ENCODE results near the gene ACP5. TPM values are rescaled to one million over a fixed set of nuclear protein-coding genes. Genes with fewer than 3 reads are reported as not detected.
A peak's percentile ranks its signal among the peaks of the same experiment; 100 is the strongest.

Gene ACP5
- total and polyA plus RNA-seq, 3 experiments from 2014 or later: 5.7 to 11.8 (median 5.7) TPM

GRCh38 chr19:11552666-11553372 lies 24.6 kb downstream of the ACP5 start:
- no peaks in the 10 kb centered on the region for H3K9me3 ChIP-seq (ENCODE audit: low read length)
- H3K27me3 ChIP-seq (ENCODE audit: insufficient read depth, low read length, poor library complexity, severe bottlenecking): no peaks in the 10 kb centered on the region
- no peak for DNase-seq
- Mint-ChIP-seq H3K27me3 (peaks cover 0 to 1% of the 10 kb centered on the region in 2 donors), H3K4me3 (no peak overlapping the region), H3K27ac (peak overlapping the region in 2 of 8 donors; percentile 29 to 39), H3K36me3 (peaks cover 0 to 43% (median 2%) of the 10 kb centered on the region in 3 donors), H3K4me1 (peaks cover 17 to 31% (median 19%) of the 10 kb centered on the region in 3 donors), H3K9me3 (no peaks in the 10 kb centered on the region)
- ChIA-PET POLR2A (no interaction called here), CTCF (no interaction called here)
- H3K4me1 ChIP-seq (ENCODE audit: insufficient read depth, low read length): peaks cover 10% of the 10 kb centered on the region
- peaks cover 13% of the 10 kb centered on the region for H3K36me3 ChIP-seq (ENCODE audit: insufficient read depth, low read length)
- H3K4me3 ChIP-seq (ENCODE audit: low read length): no peak overlapping the region
- H3K27ac ChIP-seq (ENCODE audit: low read depth, low read length): no peak overlapping the region

DNA sequence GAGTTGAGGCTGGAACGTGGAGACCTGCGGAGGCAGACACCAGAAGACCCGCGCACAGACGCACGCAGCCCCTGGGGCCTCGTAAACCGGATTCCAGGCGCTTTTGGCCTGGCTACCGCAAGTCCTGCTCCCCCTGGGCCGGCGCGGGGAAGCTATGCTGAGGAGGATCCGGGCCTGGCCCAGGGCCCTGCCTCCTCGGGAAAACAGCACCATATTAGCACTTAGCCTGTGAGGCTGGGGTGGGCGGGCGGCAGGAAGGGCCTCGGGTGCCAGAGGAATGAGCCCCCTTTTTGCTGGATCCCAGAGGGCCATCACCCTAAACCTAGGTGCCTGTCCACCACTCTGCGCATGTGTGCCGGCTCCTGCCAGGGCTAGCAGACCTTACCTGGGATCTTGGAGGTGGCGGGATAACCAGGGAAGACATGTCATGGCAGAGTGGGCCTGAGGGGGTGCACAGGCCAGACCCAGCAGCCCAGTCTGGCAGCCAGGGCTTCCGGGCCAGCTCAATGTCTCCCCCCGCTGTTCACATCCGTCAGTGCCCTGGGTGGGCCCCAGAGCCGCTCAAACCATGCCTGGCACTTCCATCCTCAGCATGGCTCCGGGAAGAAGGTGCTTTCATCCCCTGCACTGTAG lies 25.7 kb downstream of the ACP5 start:
- H3K36me3 Mint-ChIP-seq: peaks cover 0 to 39% (median 0%) of the 10 kb centered on the region in 3 donors
- no peaks in the 10 kb centered on the region for H3K9me3 ChIP-seq (ENCODE audit: low read length)
- H3K4me3 ChIP-seq (ENCODE audit: low read length): no peak overlapping the region
- H3K27ac ChIP-seq (ENCODE audit: low read depth, low read length): no peak overlapping the region
- H3K4me3 Mint-ChIP-seq: no peak overlapping the region
- no peaks in the 10 kb centered on the region for H3K27me3 ChIP-seq (ENCODE audit: insufficient read depth, low read length, poor library complexity, severe bottlenecking)
- H3K27ac Mint-ChIP-seq: peak overlapping the region in 1 of 8 donors; percentile 12
- ChIA-PET POLR2A (no interaction called here), CTCF (no interaction called here)
- peaks cover 13% of the 10 kb centered on the region for H3K36me3 ChIP-seq (ENCODE audit: insufficient read depth, low read length)
- H3K9me3 Mint-ChIP-seq: no peaks in the 10 kb centered on the region
- no peak for DNase-seq
- H3K27me3 Mint-ChIP-seq: no peaks in the 10 kb centered on the region
- peaks cover 10 to 23% (median 14%) of the 10 kb centered on the region in 3 donors for H3K4me1 Mint-ChIP-seq
- peaks cover under 1% of the 10 kb centered on the region for H3K4me1 ChIP-seq (ENCODE audit: insufficient read depth, low read length)

DNA sequence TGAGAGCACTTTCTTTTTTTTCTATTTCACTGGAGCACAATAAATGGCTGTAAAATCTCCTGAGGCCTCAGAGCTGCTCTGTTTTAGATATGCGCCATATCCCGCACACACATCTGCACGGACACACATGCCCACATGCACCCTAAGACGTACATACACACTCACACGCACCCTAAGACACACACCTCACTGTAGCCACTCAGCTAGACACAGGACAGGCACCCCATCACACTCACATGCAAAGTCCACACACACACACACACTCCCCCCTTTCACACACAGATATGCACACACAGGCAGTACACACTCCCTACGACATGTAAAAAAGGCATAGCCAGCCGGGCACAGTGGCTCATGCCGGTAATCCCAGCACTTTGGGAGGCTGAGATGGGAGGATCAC lies 27.2 kb downstream of the ACP5 start:
- no peak overlapping the region for H3K4me3 Mint-ChIP-seq
- DNase-seq: no peak
- H3K27ac ChIP-seq (ENCODE audit: low read depth, low read length): no peak overlapping the region
- H3K4me1 ChIP-seq (ENCODE audit: insufficient read depth, low read length): no peaks in the 10 kb centered on the region
- H3K27me3 Mint-ChIP-seq: peaks cover 0 to 2% of the 10 kb centered on the region in 2 donors
- peak overlapping the region in 1 of 8 donors; percentile 68 for H3K27ac Mint-ChIP-seq
- H3K9me3 ChIP-seq (ENCODE audit: low read length): no peaks in the 10 kb centered on the region
- H3K9me3 Mint-ChIP-seq: no peaks in the 10 kb centered on the region
- peaks cover 0 to 8% (median 5%) of the 10 kb centered on the region in 3 donors for H3K4me1 Mint-ChIP-seq
- ChIA-PET POLR2A (no interaction called here), CTCF (no interaction called here)
- H3K36me3 ChIP-seq (ENCODE audit: insufficient read depth, low read length): peaks cover 9% of the 10 kb centered on the region
- no peaks in the 10 kb centered on the region for H3K27me3 ChIP-seq (ENCODE audit: insufficient read depth, low read length, poor library complexity, severe bottlenecking)
- H3K36me3 Mint-ChIP-seq: peaks cover 0 to 27% (median 0%) of the 10 kb centered on the region in 3 donors
- H3K4me3 ChIP-seq (ENCODE audit: low read length): no peak overlapping the region

- Mint-ChIP-seq H3K27ac (no peak overlapping the region), H3K36me3 (peaks cover 0 to 25% (median 0%) of the 10 kb centered on the region in 3 donors), H3K27me3 (peaks cover 0 to 5% of the 10 kb centered on the region in 2 donors), H3K4me3 (no peak overlapping the region), H3K9me3 (no peaks in the 10 kb centered on the region), H3K4me1 (peaks cover 0 to 7% (median 3%) of the 10 kb centered on the region in 3 donors)
- Histone ChIP-seq H3K4me1 (ENCODE audit: insufficient read depth, low read length) (no peaks in the 10 kb centered on the region), H3K27me3 (ENCODE audit: insufficient read depth, low read length, poor library complexity, severe bottlenecking) (no peaks in the 10 kb centered on the region), H3K27ac (ENCODE audit: low read depth, low read length) (no peak overlapping the region), H3K4me3 (ENCODE audit: low read length) (no peak overlapping the region), H3K36me3 (ENCODE audit: insufficient read depth, low read length) (peaks cover 7% of the 10 kb centered on the region), H3K9me3 (ENCODE audit: low read length) (no peaks in the 10 kb centered on the region)
- ChIA-PET CTCF (no interaction called here), POLR2A (no interaction called here)
- no peak for DNase-seq
Observed at GRCh38 chr19:11549386-11549953, 28.0 kb downstream of the ACP5 start.

DNA sequence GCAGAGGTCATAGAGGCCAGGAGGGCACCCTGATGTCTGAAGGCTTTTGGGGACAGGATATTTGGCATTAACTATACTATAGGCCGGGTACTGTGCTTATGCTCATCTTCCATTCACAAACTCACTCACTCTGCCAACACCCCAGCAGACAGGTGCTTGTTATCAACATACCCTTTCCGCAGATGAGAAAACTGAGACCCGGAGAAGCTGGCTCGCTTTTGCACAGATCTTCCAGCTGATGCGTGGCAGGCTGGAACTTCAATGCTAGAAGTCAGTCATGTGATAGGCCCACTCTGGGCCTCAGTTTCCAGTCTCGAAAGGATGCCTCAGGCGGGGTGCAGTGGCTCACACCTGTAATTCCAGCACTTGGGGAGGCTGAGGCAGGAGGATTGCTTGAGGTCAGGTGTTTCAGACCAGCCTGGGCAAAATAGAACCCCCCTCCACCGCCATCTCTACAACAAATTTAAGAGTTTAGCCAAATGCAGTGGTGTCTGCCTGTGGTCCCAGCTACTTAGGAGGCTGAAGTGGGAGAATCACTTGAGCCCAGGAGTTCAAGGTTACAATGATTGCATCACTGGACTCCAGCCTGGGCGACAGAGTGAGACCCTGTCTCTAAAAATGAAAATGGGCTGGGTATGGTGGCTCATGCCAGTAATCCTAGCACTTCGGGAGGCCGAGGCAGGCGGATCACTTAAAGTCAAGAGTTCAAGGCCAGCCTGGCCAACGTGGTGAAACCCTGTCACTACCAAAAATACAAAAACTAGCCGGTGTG lies 29.3 kb downstream of the ACP5 start:
- Mint-ChIP-seq H3K4me3 (no peak overlapping the region), H3K4me1 (no peaks in the 10 kb centered on the region), H3K27me3 (peaks cover 5% of the 10 kb centered on the region in 2 donors), H3K36me3 (peaks cover 0 to 12% (median 0%) of the 10 kb centered on the region in 3 donors), H3K27ac (no peak overlapping the region), H3K9me3 (no peaks in the 10 kb centered on the region)
- H3K4me1 ChIP-seq (ENCODE audit: insufficient read depth, low read length): no peaks in the 10 kb centered on the region
- no peaks in the 10 kb centered on the region for H3K9me3 ChIP-seq (ENCODE audit: low read length)
- ChIA-PET CTCF (no interaction called here), POLR2A (no interaction called here)
- H3K27me3 ChIP-seq (ENCODE audit: insufficient read depth, low read length, poor library complexity, severe bottlenecking): no peaks in the 10 kb centered on the region
- H3K4me3 ChIP-seq (ENCODE audit: low read length): no peak overlapping the region
- DNase-seq: no peak
- H3K36me3 ChIP-seq (ENCODE audit: insufficient read depth, low read length): no peaks in the 10 kb centered on the region
- no peak overlapping the region for H3K27ac ChIP-seq (ENCODE audit: low read depth, low read length)

DNA sequence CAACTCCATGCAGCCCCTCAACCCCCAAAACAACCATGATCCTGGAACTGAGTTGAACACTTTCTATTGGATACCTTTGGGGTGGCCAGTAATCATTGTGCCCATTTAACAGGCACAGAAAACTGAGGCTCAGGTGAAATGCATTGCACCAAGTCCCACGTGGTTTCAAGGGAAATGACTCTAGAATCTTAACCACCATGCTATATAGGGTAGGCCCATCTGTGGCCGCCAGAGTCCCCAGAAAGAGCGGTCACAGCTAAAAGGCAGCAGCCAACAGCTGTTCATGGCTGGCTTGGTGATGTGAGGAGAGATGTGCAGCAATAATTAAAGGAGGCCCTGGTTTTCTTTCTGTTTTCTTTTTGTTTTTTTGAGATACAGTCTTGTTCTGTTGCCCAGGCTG lies 36.2 kb downstream of the ACP5 start:
- POLR2A ChIA-PET: no interaction called here

GRCh38 chr19:11540645-11541044 lies 36.8 kb downstream of the ACP5 start:
- no peak for DNase-seq
- no peak overlapping the region for H3K4me3 Mint-ChIP-seq
- H3K4me3 ChIP-seq (ENCODE audit: low read length): no peak overlapping the region
- no peaks in the 10 kb centered on the region for H3K36me3 Mint-ChIP-seq
- peaks cover 5% of the 10 kb centered on the region for H3K27me3 ChIP-seq (ENCODE audit: insufficient read depth, low read length, poor library complexity, severe bottlenecking)
- no peak overlapping the region for H3K27ac Mint-ChIP-seq
- peaks cover 20 to 25% of the 10 kb centered on the region in 2 donors for H3K27me3 Mint-ChIP-seq
- H3K36me3 ChIP-seq (ENCODE audit: insufficient read depth, low read length): no peaks in the 10 kb centered on the region
- no peaks in the 10 kb centered on the region for H3K9me3 ChIP-seq (ENCODE audit: low read length)
- CTCF ChIA-PET: no interaction called here
- no peaks in the 10 kb centered on the region for H3K9me3 Mint-ChIP-seq
- no peak overlapping the region for H3K27ac ChIP-seq (ENCODE audit: low read depth, low read length)
- H3K4me1 Mint-ChIP-seq: peaks cover 6 to 9% (median 7%) of the 10 kb centered on the region in 3 donors
- peaks cover 11% of the 10 kb centered on the region for H3K4me1 ChIP-seq (ENCODE audit: insufficient read depth, low read length)
- POLR2A ChIA-PET: no interaction called here

More for the DNA sequence above, 36.2 kb downstream of the ACP5 start:
- H3K36me3 ChIP-seq (ENCODE audit: insufficient read depth, low read length): no peaks in the 10 kb centered on the region
- Mint-ChIP-seq H3K9me3 (no peaks in the 10 kb centered on the region), H3K36me3 (no peaks in the 10 kb centered on the region), H3K4me3 (no peak overlapping the region), H3K27me3 (peaks cover 20 to 25% of the 10 kb centered on the region in 2 donors), H3K4me1 (peaks cover 4 to 7% (median 4%) of the 10 kb centered on the region in 3 donors), H3K27ac (no peak overlapping the region)
- peaks cover 5% of the 10 kb centered on the region for H3K27me3 ChIP-seq (ENCODE audit: insufficient read depth, low read length, poor library complexity, severe bottlenecking)
- no peaks in the 10 kb centered on the region for H3K9me3 ChIP-seq (ENCODE audit: low read length)
- no peak for DNase-seq
- no peak overlapping the region for H3K27ac ChIP-seq (ENCODE audit: low read depth, low read length)
- peaks cover 5% of the 10 kb centered on the region for H3K4me1 ChIP-seq (ENCODE audit: insufficient read depth, low read length)
- CTCF ChIA-PET: no interaction called here
- H3K4me3 ChIP-seq (ENCODE audit: low read length): no peak overlapping the region

All from CD8-positive, alpha-beta memory T cell (primary cell).